DMS153 (cell line): ENCODE data around the gene MAN1C1.

ENCODE experiments used
- DNase-seq: peaks from one replicate; lab custom pipeline; 2025; lab: John Stamatoyannopoulos, UW

The MAN1C1 gene

GRCh38 chr1:25817840-25818501 lies 201.4 kb downstream of the MAN1C1 start:
- DNase-seq = no peak

DNA sequence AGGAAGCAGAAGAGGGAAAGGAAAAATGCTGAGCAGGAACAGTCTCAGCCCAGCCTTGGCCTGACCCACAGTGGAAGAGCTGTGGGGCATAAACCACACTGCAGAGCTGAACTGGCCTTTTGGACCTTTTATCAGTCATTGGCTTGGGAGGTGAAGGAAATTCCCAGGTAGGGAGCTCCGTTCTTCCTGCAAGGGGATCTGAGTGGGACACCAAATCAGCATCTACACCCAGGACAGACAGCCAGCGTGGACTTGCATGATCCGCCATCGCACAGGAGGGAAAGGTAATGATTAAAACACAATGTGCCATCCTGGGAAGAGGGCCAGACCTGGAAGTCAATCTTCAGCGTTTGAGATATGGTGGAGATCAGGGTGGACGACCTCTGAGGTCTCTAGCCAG lies 202.0 kb downstream of the MAN1C1 start:
- no peak for DNase-seq

DNA sequence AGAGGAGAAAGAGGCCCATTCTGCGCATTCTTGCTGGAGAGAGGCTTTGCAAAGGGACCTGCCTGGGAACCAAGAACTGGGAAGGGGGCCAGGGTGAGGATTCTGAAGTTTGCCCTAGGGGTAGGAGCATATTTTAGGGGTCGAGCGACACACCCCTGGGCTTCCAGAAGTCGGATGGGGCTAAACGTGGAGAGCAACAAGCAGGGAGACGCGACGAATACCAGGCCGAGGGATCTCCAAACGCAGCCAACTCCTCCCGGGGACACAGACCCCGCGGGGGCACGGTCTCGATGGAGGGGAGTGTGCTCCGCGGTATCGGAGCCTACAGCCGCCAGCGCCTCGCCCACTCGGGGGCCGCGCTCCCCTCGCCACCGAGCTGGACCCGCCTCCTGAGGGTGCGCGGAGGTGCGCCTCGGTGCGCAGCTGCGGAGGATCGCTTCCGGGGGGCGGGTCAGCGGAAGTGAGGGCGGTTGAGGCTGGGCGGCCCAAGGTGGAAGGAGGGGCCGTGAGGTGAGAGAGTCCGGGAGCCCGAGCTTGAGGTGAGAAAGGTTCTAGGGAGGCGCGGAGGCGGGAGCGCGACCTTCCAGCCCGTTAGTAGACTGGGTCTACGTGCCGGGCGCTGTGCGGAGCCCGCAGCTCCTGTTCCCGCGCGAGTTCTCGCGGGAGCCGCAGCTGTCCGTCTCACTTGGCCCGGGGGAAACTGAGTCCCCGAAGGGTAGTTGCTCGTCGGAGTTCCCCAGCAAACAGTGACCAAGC lies 203.1 kb downstream of the MAN1C1 start, which contains the start of gene MTFR1L:
TSS of gene MTFR1L (plus strand) at position 464 of the 756 bp plus-strand sequence. CDS start 3,151 bp downstream, outside the sequence.
- peak; percentile 86 for DNase-seq

DNA sequence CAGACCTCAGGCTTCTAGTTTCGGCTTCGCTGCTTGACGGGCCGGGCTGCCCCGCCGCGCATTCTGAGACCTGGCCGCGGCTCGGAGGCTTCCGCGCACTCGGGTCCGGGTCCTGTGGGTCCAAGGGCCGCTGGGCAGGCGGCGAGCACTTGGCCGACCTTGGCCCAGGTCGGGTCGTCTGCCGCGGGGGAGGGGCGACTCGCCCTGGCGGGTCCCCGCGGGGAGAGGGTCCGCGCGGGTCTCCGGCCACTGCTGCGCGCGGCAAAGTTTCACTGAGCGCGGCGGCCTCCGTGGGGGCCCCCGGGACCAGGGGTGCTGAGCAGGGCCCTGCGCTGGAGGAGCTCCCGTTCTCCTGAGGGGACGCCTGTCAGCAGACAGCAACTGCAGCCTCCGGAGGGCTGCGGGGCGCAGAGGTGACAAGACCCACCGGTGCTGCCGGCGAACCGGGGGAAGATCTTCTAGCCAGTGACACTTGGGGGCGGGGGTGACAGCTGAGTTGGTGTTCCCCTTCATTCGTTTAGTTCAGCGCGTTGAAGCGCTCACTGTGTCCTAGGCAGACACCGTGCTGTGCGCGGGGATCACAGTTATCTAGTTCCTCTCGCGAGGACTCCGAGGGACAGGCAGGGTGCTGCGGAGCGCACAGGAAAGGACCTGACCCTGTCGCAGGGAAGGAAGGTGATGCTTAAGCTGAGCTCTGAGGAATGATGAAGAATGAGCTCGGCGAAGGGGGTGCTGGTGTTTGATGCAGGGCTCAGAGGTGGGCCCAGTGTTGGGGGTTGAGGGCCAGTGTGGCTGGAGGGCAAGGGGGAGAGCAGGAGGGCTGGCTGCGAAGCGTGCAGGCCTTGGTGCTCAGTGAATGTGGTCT lies 203.9 kb downstream of the MAN1C1 start:
- DNase-seq = peak; percentile 60

DNA sequence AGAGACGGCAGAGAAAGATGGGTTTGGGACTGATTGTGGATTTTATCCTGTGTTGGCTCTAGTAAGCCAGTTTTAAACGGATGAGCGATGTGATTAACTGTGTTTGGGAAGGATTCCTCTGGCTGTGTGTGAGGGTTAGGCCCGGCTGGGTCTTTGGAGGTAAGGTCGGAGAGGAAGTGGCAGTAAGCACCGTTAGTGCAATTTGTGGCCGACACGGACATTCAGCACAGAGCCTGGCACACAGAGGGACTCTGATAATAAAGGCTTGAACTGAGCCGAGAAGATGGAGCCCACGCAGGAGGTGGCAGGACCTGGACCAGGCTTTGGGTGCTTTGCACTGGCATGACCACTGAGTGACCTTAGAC lies 204.5 kb downstream of the MAN1C1 start:
- no peak for DNase-seq

DNA sequence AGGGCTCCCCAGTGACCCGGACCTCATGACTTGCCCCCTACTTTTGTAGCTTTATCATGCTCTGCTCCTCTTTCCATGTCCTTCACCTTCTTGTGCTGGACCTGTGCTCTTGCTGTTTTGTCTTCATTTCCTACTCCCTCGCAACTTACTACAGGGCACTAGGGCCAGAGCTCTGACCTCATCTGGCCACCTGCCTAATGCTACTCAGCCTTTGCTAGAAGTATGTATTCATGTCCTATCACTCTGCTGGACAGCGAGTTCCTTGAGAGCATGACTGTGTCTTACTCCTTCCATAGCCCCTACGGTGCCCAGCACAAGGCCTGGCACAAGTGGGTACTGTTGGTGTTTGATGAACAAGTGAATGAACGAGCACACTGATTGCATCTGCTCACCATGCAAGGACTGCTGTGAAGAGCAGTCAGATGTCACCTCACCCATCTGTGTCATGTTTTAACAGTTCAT lies 205.1 kb downstream of the MAN1C1 start:
- DNase-seq = no peak

DNA sequence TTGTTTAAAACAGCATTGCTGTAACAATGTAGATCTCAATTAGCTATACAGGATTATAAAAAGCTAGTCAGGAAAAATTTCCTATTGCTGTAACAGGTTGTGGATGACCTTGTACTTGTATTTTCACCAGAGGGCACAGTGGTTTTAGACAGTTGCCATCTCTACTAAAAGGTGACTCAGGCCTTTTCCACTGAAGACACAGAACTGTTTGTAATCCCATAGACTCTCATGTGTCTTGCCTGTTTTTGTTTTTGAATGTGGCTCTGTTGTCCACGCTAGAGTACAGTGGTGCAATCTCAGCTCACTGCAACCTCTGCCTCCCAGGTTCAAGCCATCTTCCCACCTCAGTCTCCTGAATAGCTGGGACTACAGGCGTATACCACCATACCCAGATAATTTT lies 209.0 kb downstream of the MAN1C1 start:
- no peak for DNase-seq

- no peak for DNase-seq
Observed at GRCh38 chr1:25826571-25826970, 210.0 kb downstream of the MAN1C1 start.

GRCh38 chr1:25828491-25828890 lies 211.9 kb downstream of the MAN1C1 start:
- DNase-seq = no peak

- no peak for DNase-seq
Observed at GRCh38 chr1:25829046-25829445, 212.5 kb downstream of the MAN1C1 start.

DNA sequence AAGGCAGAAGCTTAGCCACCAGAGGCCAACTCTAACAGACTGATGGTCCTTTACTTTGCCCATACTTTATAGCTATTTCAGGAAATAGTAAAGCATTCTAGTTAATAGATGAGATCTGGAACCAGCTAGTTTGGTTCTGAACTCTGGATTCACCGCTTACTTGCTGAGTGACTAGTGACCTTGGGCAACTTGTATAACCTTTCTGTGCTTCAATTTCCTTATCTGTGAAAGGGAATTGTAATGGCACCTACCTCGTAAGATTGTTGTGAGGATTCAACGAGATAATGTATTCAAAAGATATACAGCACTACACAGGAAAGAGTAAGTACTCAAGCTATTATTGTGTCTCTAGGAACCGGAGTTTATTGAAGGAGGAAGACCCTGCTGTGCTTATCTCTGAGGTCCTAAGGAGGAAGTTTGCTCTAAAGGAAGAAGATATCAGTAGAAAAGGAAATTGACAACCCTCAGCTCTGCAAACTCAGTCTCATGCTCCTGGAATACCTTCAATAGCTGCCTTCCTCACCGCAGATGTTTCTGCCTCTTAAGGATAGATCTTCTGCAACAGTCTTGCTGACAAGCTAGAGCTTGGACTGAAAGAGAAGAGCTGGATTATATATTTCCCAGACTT lies 215.1 kb downstream of the MAN1C1 start:
- no peak for DNase-seq

DNA sequence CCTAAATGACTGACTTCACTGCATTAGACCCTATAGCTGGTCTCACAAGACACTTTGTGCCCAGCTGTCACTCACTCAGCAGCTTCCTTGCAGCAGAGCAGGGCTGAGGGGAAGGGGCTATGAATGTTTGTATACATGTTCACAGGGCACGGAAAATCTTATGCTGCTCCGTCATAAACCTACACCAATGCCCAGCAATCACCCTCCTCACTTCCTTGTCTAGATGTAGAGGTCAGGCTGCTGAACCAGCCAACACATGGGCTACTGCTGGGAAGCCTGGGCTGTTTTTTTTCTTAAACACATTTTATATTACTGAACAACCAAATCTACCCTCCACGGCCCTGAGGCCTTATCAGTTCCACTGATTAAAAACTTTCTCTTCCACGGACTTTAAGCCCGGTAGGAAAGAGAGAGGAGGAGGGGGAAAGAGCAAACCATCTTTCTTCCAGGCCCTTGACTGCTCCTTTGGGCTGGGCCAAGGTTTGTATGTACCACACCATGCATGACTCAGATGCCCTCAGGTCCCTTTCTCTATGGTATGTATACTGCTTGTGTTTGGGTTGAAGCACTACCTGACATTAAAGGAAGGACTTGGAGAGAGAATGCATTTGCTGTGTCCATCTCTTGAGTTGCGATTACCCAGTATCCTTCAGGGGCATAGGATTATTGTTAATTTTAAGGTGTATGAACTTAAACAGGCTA lies 215.9 kb downstream of the MAN1C1 start:
- DNase-seq = no peak

DNA sequence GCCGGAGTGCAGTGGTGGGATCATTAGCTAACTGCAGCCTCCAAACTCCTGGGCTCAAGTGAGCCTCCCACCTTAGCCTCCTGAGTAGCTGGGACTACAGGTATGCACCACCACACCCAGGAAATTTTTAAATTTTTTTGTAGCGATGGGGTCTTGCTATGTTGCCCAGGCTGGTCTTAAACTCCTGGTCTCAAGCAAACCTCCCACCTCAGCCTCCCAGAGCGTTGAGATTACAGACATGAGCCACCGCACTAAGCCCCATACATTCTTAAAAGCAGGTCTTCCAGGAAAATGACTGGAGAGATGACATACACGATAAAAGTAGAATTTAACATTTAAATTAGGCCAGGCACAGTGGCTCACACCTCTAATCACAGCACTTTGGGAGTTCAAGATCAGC lies 216.6 kb downstream of the MAN1C1 start:
- no peak for DNase-seq
